RCC 7860 (cell line): Measurements from ENCODE around the gene SYCP1.
"Not testable (repeated sequence)": the region's sequence is repeated elsewhere in the genome, so short reads cannot be mapped to it uniquely, and the experiment has no call there.

Source experiments
- DNase-seq: peaks from one replicate; pipeline ENCODE4 v3.0.0-alpha.2; 2015; ENCODE audit warnings: low spot score
- FAIRE-seq: peaks from 2 replicates; lab custom pipeline; 2012; peaks lifted over from hg19 to GRCh38; lab: Jason Lieb, UNC

SYCP1 gene, protein sequence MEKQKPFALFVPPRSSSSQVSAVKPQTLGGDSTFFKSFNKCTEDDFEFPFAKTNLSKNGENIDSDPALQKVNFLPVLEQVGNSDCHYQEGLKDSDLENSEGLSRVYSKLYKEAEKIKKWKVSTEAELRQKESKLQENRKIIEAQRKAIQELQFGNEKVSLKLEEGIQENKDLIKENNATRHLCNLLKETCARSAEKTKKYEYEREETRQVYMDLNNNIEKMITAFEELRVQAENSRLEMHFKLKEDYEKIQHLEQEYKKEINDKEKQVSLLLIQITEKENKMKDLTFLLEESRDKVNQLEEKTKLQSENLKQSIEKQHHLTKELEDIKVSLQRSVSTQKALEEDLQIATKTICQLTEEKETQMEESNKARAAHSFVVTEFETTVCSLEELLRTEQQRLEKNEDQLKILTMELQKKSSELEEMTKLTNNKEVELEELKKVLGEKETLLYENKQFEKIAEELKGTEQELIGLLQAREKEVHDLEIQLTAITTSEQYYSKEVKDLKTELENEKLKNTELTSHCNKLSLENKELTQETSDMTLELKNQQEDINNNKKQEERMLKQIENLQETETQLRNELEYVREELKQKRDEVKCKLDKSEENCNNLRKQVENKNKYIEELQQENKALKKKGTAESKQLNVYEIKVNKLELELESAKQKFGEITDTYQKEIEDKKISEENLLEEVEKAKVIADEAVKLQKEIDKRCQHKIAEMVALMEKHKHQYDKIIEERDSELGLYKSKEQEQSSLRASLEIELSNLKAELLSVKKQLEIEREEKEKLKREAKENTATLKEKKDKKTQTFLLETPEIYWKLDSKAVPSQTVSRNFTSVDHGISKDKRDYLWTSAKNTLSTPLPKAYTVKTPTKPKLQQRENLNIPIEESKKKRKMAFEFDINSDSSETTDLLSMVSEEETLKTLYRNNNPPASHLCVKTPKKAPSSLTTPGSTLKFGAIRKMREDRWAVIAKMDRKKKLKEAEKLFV

DNA sequence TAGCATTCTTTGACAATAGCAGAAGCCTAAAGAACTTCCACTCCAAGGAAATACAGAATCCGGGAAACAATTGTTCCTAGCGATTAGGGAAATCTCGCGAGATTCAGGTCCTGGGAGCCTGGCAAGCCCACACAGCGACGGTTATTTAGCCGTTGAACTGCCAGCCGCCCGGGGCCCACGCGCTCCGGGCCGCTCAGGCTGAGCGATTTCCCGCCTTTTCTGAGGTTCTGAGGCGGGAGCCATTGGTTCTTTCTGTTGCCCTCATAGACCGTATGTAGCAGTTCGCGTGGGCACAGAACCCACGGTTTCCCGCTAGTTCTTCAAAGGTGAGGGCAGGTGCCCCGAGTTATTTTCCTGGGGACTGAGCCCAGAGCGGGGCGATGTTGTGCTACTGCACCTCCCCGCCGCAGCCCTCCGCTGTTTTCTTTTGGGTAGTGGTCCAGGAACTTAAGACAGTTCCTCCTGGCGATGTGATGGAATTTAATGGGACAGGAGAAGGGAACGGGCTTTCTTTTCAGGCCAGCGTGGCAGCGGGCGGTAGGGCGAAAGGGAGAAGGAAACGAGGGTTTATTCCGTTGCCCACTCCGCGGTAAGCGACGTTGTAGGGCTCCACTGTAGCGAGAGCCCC lies at the start of gene SYCP1:
SYCP1 (plus strand) TSS at position 171 of the 628 bp plus-strand sequence. CDS start 602 bp downstream, outside the sequence.
- no peak for FAIRE-seq
- DNase-seq = no peak

GRCh38 chr1:114819869-114820268 lies 34.8 kb upstream of the SYCP1 start:
- DNase-seq = no peak

GRCh38 chr1:114820392-114820791 lies 34.3 kb upstream of the SYCP1 start:
- no peak for DNase-seq
- FAIRE-seq = no peak

More at GRCh38 chr1:114819869-114820268, 34.8 kb upstream of the SYCP1 start:
- no peak for FAIRE-seq

DNA sequence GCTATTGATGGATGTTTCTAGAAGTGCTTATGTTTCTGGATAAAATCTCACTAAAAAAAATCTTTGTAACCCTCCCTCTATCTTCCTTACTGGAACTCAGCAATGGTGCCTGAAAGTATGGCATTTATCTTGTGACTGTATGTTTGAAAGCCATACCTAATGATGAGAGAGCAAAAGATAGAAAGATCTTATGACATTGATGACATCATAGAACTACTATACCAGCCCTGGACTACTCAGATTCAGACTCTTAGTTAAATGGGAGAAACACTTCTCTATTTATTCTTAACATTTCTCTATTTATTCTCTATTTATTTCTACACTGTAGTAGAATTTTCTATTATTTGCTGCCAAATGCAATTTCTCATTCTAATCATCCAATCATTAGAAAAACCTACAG lies 32.7 kb upstream of the SYCP1 start:
- no peak for DNase-seq

GRCh38 chr1:114828251-114828650 lies 26.4 kb upstream of the SYCP1 start:
- FAIRE-seq = no peak
- DNase-seq = no peak

More for the DNA sequence above, 32.7 kb upstream of the SYCP1 start:
- no peak for FAIRE-seq

- not testable (repeated sequence) for FAIRE-seq, DNase-seq
These were observed 24.6 kb upstream of the SYCP1 start for GRCh38 chr1:114830075-114830474.

DNA sequence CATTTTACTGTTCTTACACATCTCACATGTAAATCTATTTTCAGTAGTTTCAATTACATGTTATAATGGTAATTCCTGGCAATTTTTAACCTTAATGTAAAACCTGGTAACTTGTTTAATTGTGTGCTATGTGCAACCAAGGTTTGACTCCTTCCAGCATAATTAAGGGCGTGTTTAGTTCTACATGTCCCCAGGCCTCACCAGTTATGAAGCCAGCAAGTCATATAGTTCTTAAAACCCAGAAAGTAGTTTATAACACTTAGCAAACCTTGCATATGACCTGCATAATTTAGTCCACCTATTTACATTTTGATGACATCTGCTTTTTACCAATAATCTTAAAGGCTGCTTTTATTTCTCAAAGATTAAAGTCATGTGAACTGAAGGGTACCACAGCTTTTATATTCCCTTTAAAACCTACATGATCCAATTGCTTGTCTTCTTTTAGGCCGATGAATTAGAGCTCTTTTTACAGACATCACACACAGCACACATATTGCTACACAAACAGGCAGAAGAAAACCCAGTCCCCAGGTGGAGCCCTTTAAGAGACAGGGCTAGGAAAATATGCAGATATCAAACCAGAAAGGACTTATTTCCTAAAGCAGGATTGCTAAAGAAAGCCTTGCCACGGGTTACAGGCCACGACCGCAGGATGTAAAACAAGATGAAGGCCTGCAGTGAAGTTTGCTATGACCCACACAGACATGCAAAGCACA lies 23.2 kb upstream of the SYCP1 start:
- FAIRE-seq = no peak
- DNase-seq = no peak

DNA sequence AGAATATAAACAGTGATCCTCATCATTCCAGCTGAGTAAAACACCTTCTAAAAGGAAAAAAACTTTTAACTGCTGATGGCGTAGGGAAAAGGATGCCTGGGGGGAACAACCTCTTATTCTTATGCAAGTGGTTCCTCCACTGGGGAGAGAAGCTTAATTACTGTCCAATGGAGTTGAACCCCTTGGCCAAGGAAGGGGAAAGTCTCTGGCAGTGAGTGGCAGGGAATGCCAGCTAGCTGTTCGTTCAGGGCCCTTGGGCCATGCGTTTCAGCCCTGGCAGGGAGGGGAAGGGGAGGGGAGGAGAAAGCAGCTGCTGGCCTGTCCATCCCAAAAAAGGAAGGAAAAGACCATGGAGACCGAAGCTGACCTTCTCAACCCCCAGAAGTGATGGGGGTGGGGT lies 22.6 kb upstream of the SYCP1 start:
- no peak for FAIRE-seq
- DNase-seq = no peak

DNA sequence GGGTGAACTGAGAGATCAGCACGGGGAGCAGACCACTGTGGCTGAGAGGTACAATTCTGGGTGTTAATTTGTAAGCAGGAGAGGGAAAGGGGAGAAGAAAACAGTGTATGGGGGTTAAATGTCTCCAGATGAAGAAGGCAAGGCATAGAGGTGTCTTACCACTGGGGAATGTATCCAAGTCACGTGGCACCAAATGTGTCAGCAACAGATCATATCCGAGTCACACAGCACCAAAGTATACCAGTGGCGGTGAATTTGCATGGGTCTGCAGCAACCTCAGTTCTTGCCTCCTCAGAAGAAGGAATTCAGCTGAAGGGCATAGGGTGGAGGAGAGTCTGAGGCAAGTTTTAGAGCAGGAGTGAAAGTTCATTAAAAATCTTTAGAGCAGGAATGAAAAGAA lies 21.2 kb upstream of the SYCP1 start:
- DNase-seq (no peak), FAIRE-seq (no peak)

- FAIRE-seq (no peak), DNase-seq (no peak)
These were observed 10.4 kb upstream of the SYCP1 start for GRCh38 chr1:114844270-114844669.

GRCh38 chr1:114853584-114853983 lies 1.1 kb upstream of the SYCP1 start:
- no peak for FAIRE-seq
- DNase-seq = no peak

GRCh38 chr1:114861384-114861783 lies 6.7 kb downstream of the SYCP1 start:
- DNase-seq (no peak), FAIRE-seq (no peak)

GRCh38 chr1:114892194-114892918 lies 37.7 kb downstream of the SYCP1 start:
- no peak for DNase-seq
- no peak for FAIRE-seq

- FAIRE-seq (no peak), DNase-seq (no peak)
These were observed 42.1 kb downstream of the SYCP1 start for GRCh38 chr1:114896795-114897194.

DNA sequence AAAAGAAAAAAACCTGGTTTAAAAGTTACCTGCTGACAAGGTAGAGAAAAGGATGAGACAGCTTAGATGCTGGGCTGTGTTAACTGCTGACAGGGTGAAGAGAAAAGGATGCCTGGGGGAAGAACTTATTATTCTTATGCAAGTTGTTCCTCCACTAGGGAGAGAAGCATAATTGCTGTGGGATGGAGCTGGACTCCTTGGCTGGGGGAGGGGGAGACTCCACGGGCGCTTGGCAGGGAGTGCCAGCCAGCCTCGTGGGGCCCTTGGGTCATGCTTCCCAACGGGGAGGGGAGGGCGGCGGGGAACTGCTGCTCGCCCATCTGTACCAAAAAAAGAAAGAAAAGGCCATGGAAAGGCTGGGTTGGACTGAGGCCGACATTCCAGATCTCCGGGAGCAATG lies 47.2 kb downstream of the SYCP1 start:
- DNase-seq = no peak
- FAIRE-seq = no peak

GRCh38 chr1:114902343-114902742 lies 47.7 kb downstream of the SYCP1 start:
- FAIRE-seq (no peak), DNase-seq (no peak)

GRCh38 chr1:114903480-114903879 lies 48.8 kb downstream of the SYCP1 start:
- DNase-seq (no peak), FAIRE-seq (no peak)

- not testable (repeated sequence) for DNase-seq, FAIRE-seq
These were observed 61.1 kb downstream of the SYCP1 start for GRCh38 chr1:114915720-114916119.

DNA sequence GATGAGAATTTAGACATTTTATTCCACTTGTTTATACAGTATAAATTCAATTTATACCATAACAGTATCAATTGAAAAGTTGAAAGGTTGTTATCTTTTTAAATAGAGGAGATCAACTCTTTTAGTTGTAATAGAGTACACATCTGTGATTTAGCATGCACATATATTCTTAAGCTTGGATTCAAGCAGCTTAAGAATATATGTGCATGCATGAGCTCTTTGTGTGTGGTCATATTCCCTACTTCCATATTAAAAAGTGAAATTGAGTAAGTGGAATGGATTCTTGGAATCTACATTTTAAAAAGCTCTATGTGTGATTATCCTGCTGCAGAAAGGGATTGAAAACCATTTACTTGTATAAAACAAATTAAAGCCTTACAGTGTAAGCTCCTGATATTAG lies 71.9 kb downstream of the SYCP1 start:
- no peak for DNase-seq
- no peak for FAIRE-seq

- FAIRE-seq = no peak
- DNase-seq = no peak
These were observed 72.7 kb downstream of the SYCP1 start for GRCh38 chr1:114927401-114927800.
